Adrenal gland (tissue), 5 donors: ENCODE data around the gene AK3.

Source experiments
- POLR2A ChIP-seq, 2 donors: fragments of 450-650 bp; IDR thresholded peaks; one replicate each; pipeline ENCODE4 v1.6.1; 2017; ENCODE audit warnings: antibody characterized with exemption in 2 of 2, mild to moderate bottlenecking in 2 of 2, moderate library complexity in 1 of 2
- TF ChIP-seq, protein P1 (sequence below), 6 experiments: fragments of 450-650 bp in 4 of 6; fragments of 200-600 bp in 2 of 6; sonication (generic) in 1 of 6; IDR thresholded peaks; 1 replicate in 5 of 6; 2 replicates in 1 of 6; pipeline versions ENCODE4 v1.5.1 to v1.8.0; 2016 to 2021; ENCODE audit warnings: antibody characterized with exemption in 6 of 6, mild to moderate bottlenecking in 2 of 6, moderate library complexity in 1 of 6
- donor health status: DM: no; HTN: no; CAD: no.

GRCh38 chr9:4742246-4742645 lies 1.2 kb upstream of the AK3 start:
- TF ChIP-seq POLR2A (IDR thresholded peaks at IDR 0.05): no peak
- TF ChIP-seq, protein P1, sequence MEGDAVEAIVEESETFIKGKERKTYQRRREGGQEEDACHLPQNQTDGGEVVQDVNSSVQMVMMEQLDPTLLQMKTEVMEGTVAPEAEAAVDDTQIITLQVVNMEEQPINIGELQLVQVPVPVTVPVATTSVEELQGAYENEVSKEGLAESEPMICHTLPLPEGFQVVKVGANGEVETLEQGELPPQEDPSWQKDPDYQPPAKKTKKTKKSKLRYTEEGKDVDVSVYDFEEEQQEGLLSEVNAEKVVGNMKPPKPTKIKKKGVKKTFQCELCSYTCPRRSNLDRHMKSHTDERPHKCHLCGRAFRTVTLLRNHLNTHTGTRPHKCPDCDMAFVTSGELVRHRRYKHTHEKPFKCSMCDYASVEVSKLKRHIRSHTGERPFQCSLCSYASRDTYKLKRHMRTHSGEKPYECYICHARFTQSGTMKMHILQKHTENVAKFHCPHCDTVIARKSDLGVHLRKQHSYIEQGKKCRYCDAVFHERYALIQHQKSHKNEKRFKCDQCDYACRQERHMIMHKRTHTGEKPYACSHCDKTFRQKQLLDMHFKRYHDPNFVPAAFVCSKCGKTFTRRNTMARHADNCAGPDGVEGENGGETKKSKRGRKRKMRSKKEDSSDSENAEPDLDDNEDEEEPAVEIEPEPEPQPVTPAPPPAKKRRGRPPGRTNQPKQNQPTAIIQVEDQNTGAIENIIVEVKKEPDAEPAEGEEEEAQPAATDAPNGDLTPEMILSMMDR (IDR thresholded peaks at IDR 0.05): no peak
